Upper lobe of left lung (tissue), 4 donors: Measurements from ENCODE around the gene OR52I2.

Experiments
- EP300 ChIP-seq, 4 donors: sonication (generic); formaldehyde crosslinking; IDR thresholded peaks; one replicate each; pipeline ENCODE4 v1.5.1; 2017; ENCODE audit warnings: antibody characterized with exemption in 4 of 4, control low read depth in 2 of 4
- POLR2A ChIP-seq, 4 donors: fragments of 450-650 bp; IDR thresholded peaks; one replicate each; pipeline ENCODE4 v1.5.1; 2016 to 2017; ENCODE audit warnings: antibody characterized with exemption in 4 of 4, mild to moderate bottlenecking in 2 of 4
- TF ChIP-seq, protein P1 (sequence below), 6 experiments: fragments of 450-650 bp in 4 of 6; fragments of 200-600 bp in 2 of 6; sonication (generic) in 2 of 6; IDR thresholded peaks; one replicate each; pipeline ENCODE4 v1.5.1; 2016 to 2019; ENCODE audit warnings: antibody characterized with exemption in 6 of 6

DNA sequence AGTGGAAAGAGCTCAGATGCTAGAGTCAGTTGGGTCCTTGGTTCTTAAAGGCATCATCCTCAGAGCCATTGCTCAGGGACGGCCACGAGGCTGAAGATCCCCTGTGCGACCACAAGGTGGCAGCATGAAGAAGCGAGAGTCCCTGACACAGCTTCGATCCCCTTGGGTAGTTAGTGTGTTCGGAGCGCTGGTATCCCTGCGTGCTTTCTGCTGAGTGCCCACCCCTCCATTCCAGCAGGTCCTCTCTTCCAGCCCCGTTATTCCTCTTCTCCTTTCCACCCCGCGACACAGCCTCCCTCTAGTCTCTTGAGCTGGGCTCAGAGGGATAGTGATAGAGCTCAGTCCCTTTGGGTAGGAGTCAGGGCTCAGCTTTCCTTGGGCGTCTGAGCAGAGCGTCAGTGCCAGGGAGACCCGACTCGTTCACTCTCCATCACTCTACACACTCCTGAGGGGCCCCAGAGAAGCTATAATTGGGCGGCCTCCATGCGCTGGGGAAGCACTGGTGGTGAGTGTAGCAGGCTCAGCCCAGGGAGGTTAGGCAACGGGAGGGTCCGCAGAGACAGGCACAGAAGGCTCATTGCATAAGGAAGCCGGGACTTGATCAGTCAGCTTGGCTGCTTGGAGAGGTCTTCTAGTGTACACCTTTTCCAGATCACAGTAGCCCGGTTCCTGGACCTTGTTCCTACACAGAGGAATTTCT is 55.6 kb downstream of the OR52I2 start, which contains the start of gene OR51D1:
- no peak for TF ChIP-seq POLR2A (IDR thresholded peaks at IDR 0.05)
- TF ChIP-seq, protein P1, sequence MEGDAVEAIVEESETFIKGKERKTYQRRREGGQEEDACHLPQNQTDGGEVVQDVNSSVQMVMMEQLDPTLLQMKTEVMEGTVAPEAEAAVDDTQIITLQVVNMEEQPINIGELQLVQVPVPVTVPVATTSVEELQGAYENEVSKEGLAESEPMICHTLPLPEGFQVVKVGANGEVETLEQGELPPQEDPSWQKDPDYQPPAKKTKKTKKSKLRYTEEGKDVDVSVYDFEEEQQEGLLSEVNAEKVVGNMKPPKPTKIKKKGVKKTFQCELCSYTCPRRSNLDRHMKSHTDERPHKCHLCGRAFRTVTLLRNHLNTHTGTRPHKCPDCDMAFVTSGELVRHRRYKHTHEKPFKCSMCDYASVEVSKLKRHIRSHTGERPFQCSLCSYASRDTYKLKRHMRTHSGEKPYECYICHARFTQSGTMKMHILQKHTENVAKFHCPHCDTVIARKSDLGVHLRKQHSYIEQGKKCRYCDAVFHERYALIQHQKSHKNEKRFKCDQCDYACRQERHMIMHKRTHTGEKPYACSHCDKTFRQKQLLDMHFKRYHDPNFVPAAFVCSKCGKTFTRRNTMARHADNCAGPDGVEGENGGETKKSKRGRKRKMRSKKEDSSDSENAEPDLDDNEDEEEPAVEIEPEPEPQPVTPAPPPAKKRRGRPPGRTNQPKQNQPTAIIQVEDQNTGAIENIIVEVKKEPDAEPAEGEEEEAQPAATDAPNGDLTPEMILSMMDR (IDR thresholded peaks at IDR 0.05): peak; percentile 74 to 87 (median 80)
- TF ChIP-seq EP300 (IDR thresholded peaks at IDR 0.05): no peak
